Peyer's patch (tissue), 4 donors: ENCODE data around the gene CLASP2.

ENCODE experiments used
- POLR2A ChIP-seq, 2 donors: fragments of 450-650 bp; IDR thresholded peaks; one replicate each; pipeline ENCODE4 v1.5.1; 2017; ENCODE audit warnings: antibody characterized with exemption in 2 of 2, mild to moderate bottlenecking in 2 of 2, moderate library complexity in 2 of 2
- TF ChIP-seq, protein P1 (sequence below), 6 experiments: fragments of 450-650 bp in 4 of 6; fragments of 200-600 bp in 2 of 6; sonication (generic) in 1 of 6; IDR thresholded peaks; one replicate each; pipeline ENCODE4 v1.5.1; 2017 to 2019; ENCODE audit warnings: antibody characterized with exemption in 6 of 6, mild to moderate bottlenecking in 3 of 6, moderate library complexity in 1 of 6

GRCh38 chr3:33665294-33665693 is 52.8 kb downstream of the CLASP2 start:
- TF ChIP-seq, protein P1, sequence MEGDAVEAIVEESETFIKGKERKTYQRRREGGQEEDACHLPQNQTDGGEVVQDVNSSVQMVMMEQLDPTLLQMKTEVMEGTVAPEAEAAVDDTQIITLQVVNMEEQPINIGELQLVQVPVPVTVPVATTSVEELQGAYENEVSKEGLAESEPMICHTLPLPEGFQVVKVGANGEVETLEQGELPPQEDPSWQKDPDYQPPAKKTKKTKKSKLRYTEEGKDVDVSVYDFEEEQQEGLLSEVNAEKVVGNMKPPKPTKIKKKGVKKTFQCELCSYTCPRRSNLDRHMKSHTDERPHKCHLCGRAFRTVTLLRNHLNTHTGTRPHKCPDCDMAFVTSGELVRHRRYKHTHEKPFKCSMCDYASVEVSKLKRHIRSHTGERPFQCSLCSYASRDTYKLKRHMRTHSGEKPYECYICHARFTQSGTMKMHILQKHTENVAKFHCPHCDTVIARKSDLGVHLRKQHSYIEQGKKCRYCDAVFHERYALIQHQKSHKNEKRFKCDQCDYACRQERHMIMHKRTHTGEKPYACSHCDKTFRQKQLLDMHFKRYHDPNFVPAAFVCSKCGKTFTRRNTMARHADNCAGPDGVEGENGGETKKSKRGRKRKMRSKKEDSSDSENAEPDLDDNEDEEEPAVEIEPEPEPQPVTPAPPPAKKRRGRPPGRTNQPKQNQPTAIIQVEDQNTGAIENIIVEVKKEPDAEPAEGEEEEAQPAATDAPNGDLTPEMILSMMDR (IDR thresholded peaks at IDR 0.05): no peak
- TF ChIP-seq POLR2A (IDR thresholded peaks at IDR 0.05): no peak
